ENCODE measurements around the gene ETS2.

The ETS2 gene

GRCh38 chr21:38800046-38800758 is 5.5 kb upstream of the ETS2 start:
- Histone ChIP-seq H3K79me2 (ENCODE audit: insufficient read depth, low read length) (no peaks in the 10 kb centered on the region), H4K20me1 (ENCODE audit: low read depth, low read length) (no peaks in the 10 kb centered on the region)

DNA sequence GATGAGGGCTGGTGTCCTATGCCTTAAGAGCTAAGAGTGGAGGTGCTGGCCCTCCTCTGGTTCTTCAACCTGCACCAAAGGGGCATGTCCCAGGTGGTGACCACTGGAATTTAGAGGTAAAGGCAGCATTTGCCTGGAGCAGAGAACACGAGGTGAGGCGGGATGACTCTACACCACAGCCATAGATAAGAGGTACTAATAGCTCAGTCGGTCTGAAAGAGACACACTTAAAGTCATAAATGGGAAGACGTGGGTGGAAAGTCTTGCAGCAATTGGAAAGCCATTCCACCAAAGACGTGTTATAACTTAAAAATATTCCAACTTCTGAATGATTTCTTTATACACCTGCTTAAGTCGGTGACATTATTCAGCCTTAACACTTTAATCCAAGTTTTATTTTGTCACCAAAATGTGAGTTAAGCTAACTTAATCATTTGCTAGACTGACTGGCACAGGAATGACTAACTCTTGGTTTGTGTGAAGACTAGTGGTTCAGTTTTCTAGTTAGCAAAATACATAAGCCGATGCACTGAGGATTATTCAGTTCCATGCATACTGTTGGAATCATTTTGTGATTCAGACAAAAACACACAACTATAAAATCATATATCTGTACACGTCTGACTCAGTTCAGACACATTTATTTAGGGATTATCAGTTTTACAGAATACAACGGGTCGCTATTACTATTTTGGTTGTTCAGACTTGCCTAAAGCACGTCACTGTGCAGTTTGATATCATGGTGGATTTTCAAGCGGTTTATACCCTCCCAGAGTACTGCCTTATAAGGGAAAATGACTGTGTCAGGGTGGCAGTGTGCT is 4.6 kb upstream of the ETS2 start:
- Histone ChIP-seq H3K27me3 (ENCODE audit: low read length) (no peaks in the 10 kb centered on the region), H3K36me3 (ENCODE audit: low read length) (no peaks in the 10 kb centered on the region), H3K4me2 (ENCODE audit: low read depth, low read length, poor library complexity, severe bottlenecking) (no peak overlapping the region), H3F3A (ENCODE audit: insufficient read depth) (no peaks in the 10 kb centered on the region), H2AFZ (ENCODE audit: low read depth, low read length, severe bottlenecking) (no peak overlapping the region), H3K9ac (ENCODE audit: low read length) (no peak overlapping the region), H3K4me3 (ENCODE audit: insufficient read depth, low read length, poor library complexity, severe bottlenecking) (no peak overlapping the region), H4K20me1 (ENCODE audit: low read depth, low read length) (no peaks in the 10 kb centered on the region), H3K9me3 (ENCODE audit: insufficient read depth, low read length) (no peaks in the 10 kb centered on the region), H3K27ac (ENCODE audit: low read depth, low read length) (no peak overlapping the region), H3K9me2 (replicated peaks; ENCODE audit: insufficient read depth, low read length) (no peaks in the 10 kb centered on the region), H3K79me2 (ENCODE audit: insufficient read depth, low read length) (no peaks in the 10 kb centered on the region)
- no peak for TF ChIP-seq EZH2phosphoT487 (conservative IDR thresholded peaks at IDR 0.05; ENCODE audit: low read length)
- TF ChIP-seq, protein P1, sequence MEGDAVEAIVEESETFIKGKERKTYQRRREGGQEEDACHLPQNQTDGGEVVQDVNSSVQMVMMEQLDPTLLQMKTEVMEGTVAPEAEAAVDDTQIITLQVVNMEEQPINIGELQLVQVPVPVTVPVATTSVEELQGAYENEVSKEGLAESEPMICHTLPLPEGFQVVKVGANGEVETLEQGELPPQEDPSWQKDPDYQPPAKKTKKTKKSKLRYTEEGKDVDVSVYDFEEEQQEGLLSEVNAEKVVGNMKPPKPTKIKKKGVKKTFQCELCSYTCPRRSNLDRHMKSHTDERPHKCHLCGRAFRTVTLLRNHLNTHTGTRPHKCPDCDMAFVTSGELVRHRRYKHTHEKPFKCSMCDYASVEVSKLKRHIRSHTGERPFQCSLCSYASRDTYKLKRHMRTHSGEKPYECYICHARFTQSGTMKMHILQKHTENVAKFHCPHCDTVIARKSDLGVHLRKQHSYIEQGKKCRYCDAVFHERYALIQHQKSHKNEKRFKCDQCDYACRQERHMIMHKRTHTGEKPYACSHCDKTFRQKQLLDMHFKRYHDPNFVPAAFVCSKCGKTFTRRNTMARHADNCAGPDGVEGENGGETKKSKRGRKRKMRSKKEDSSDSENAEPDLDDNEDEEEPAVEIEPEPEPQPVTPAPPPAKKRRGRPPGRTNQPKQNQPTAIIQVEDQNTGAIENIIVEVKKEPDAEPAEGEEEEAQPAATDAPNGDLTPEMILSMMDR (IDR thresholded peaks at IDR 0.05; ENCODE audit: insufficient read depth, low read length, poor library complexity, severe bottlenecking) = no peak

More at GRCh38 chr21:38800046-38800758, 5.5 kb upstream of the ETS2 start:
- H3K36me3 ChIP-seq (ENCODE audit: low read length) = no peaks in the 10 kb centered on the region
- no peaks in the 10 kb centered on the region for H3F3A ChIP-seq (ENCODE audit: insufficient read depth)
- H3K9me2 ChIP-seq (replicated peaks; ENCODE audit: insufficient read depth, low read length) = no peaks in the 10 kb centered on the region
- no peak overlapping the region for H3K4me3 ChIP-seq (ENCODE audit: insufficient read depth, low read length, poor library complexity, severe bottlenecking)
- H3K27ac ChIP-seq (ENCODE audit: low read depth, low read length) = no peak overlapping the region
- H2AFZ ChIP-seq (ENCODE audit: low read depth, low read length, severe bottlenecking) = no peak overlapping the region
- TF ChIP-seq, protein P1 (IDR thresholded peaks at IDR 0.05; ENCODE audit: insufficient read depth, low read length, poor library complexity, severe bottlenecking) = no peak
- no peak for TF ChIP-seq EZH2phosphoT487 (conservative IDR thresholded peaks at IDR 0.05; ENCODE audit: low read length)
- H3K27me3 ChIP-seq (ENCODE audit: low read length) = no peaks in the 10 kb centered on the region
- H3K4me2 ChIP-seq (ENCODE audit: low read depth, low read length, poor library complexity, severe bottlenecking) = no peak overlapping the region
- no peak overlapping the region for H3K9ac ChIP-seq (ENCODE audit: low read length)
- H3K9me3 ChIP-seq (ENCODE audit: insufficient read depth, low read length) = no peaks in the 10 kb centered on the region

DNA sequence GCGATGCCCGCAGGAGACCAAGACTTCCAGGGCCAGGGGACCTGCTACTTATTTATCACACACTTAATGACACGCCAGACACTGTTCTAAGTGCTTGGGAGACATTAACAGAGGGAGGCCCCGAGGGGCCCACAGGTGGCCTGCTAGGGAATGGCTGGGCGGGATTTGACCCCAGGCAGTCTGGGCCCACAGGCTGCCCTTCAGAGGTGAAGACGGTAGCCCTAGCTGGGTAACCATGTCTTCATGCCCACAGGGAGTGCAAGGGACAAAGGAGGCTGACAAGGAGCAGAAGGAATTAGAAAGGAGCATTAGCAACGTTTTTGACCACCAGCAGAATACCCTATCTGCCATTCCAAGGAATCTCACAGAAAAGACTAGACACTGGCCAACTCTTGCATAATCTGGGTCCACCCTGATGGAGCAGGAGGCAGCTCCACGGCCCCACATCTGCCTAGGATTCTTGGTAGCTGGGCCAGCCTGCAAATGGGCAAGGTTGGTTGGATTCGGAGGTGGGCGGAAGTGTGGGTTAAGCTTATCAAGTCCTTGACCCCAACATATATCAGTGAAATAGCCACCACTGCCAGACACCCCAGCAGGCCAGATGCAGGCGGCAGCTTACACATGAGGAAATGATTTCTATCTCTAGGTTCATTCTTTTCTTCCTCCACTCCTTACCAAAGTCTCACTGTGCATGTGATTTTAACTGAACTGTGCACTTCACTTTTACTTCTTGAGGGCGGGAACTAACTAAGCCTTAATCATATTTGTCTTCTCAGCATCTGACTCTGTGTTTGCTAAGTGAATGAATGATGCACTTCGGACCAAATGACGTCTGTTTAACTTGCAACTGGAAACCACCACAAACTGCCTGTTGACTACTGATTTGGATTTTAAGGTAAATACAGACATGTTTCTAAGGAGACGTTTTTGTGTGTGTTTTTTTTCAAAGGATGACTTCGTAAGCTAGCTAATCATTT is 3.4 kb upstream of the ETS2 start:
- peaks cover 11% of the 10 kb centered on the region for H3K79me2 ChIP-seq (ENCODE audit: insufficient read depth, low read length)
- no peaks in the 10 kb centered on the region; the same call in 1 of the 2 replicates for H4K20me1 ChIP-seq (ENCODE audit: low read depth, low read length)
- H3K9me2 ChIP-seq (replicated peaks; ENCODE audit: insufficient read depth, low read length) = no peaks in the 10 kb centered on the region
- H3K27ac ChIP-seq (ENCODE audit: low read depth, low read length) = no peak overlapping the region
- no peaks in the 10 kb centered on the region for H3K27me3 ChIP-seq (ENCODE audit: low read length)
- H3K4me3 ChIP-seq (ENCODE audit: insufficient read depth, low read length, poor library complexity, severe bottlenecking) = no peak overlapping the region
- no peak for TF ChIP-seq EZH2phosphoT487 (conservative IDR thresholded peaks at IDR 0.05; ENCODE audit: low read length)
- TF ChIP-seq, protein P1 (IDR thresholded peaks at IDR 0.05; ENCODE audit: insufficient read depth, low read length, poor library complexity, severe bottlenecking) = no peak
- no peaks in the 10 kb centered on the region for H3K9me3 ChIP-seq (ENCODE audit: insufficient read depth, low read length)
- H3K9ac ChIP-seq (ENCODE audit: low read length) = no peak overlapping the region
- H2AFZ ChIP-seq (ENCODE audit: low read depth, low read length, severe bottlenecking) = no peak overlapping the region
- peaks cover 5% of the 10 kb centered on the region; the same call in 1 of the 2 replicates for H3F3A ChIP-seq (ENCODE audit: insufficient read depth)
- no peak overlapping the region for H3K4me2 ChIP-seq (ENCODE audit: low read depth, low read length, poor library complexity, severe bottlenecking)
- no peaks in the 10 kb centered on the region for H3K36me3 ChIP-seq (ENCODE audit: low read length)
